PFSK-1 (cell line): ENCODE data around the gene LPCAT2.

Source experiments
- POLR2AphosphoS5 ChIP-seq: IDR thresholded peaks from 2 replicates; pipeline ENCODE4 v1.6.1; 2012; ENCODE audit warnings: low read depth, mild to moderate bottlenecking, control low read depth, low read length, moderate library complexity
- TAF1 ChIP-seq: IDR thresholded peaks from 2 replicates; pipeline ENCODE4 v1.6.1; 2012; ENCODE audit warnings: low read length, control low read depth, borderline replicate concordance; ENCODE audit not compliant: insufficient read depth

GRCh38 chr16:55526441-55526840 is 17.6 kb downstream of the LPCAT2 start:
- TF ChIP-seq TAF1 (no peak), POLR2AphosphoS5 (no peak)
